Measurements from ENCODE around the gene GTF2F2.

Gene GTF2F2

DNA sequence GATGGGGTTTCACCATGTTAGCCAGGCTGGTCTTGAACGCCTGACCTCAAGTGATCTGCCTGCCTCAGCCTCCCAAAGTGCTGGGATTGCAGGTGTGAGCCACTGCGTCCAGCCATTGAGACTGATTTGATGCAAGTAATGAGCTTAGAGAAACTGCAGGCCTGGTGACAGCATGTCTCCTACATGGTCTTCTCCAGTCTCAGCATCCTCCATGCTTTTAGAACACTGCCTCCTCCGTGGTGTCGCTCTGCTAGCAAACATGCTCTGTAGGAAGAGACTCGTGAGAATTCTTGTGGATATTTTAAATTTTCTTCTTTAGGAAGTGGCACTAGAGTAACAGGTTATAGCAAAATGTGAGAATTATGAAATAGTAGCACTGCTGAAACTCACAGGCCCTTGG, 183.6 kb downstream of the GTF2F2 start:
- H3K14ac ChIP-seq (ENCODE audit: low read length) = no peak overlapping the region
- no peak overlapping the region for H3K23ac ChIP-seq (ENCODE audit: low read depth, low read length, poor library complexity)
- peaks cover 1 to 4% of the 10 kb centered on the region in 2 donors for H3K4me1 ChIP-seq (ENCODE audit: control insufficient read depth in 2 of 2, insufficient read depth in 1 of 2, low read depth in 1 of 2, low read length in 2 of 2)
- no peaks in the 10 kb centered on the region for H3K79me1 ChIP-seq (ENCODE audit: low read depth, low read length)
- H3K4ac ChIP-seq (ENCODE audit: low read length) = no peak overlapping the region
- DNase-seq (ENCODE audit: low spot score) = no peak
- no peak overlapping the region for H2BK12ac ChIP-seq (ENCODE audit: low read length)
- H2BK120ac ChIP-seq (ENCODE audit: low read depth, low read length) = no peak overlapping the region
- H2BK15ac ChIP-seq (ENCODE audit: low read length) = no peak overlapping the region
- no peak overlapping the region for H3K18ac ChIP-seq (ENCODE audit: low read length)
- H4K91ac ChIP-seq (ENCODE audit: low read depth, low read length, poor library complexity) = no peak overlapping the region
- no peak overlapping the region for H3K27ac ChIP-seq (replicated peaks; ENCODE audit: low read length)
- H2BK5ac ChIP-seq (ENCODE audit: low read length) = no peak overlapping the region
- H3K36me3 ChIP-seq (replicated peaks in 1 of 2; ENCODE audit: control insufficient read depth in 2 of 2, insufficient read depth in 2 of 2, low read length in 2 of 2) = no peaks in the 10 kb centered on the region
- no CpG with 5 or more reads among the region's 5 CpGs for WGBS, 2 donors (ENCODE audit: extremely low coverage in 2 of 2, insufficient read length in 2 of 2, insufficient replicate concordance in 1 of 2)
- no peak overlapping the region for H4K8ac ChIP-seq (ENCODE audit: low read depth, low read length)
- no peak overlapping the region for H2AFZ ChIP-seq (ENCODE audit: low read length)
- no peak overlapping the region for H2AK5ac ChIP-seq (ENCODE audit: low read depth, low read length)
- no peak overlapping the region for H3K9ac ChIP-seq (ENCODE audit: low read depth, low read length, poor library complexity)
- H3K4me2 ChIP-seq (ENCODE audit: insufficient read depth, low read length, poor library complexity, severe bottlenecking) = no peak overlapping the region
- H3K4me3 ChIP-seq (ENCODE audit: low read length in 2 of 2) = no peak overlapping the region
- H3K9me3 ChIP-seq (replicated peaks in 1 of 2; ENCODE audit: control insufficient read depth in 2 of 2, insufficient read depth in 1 of 2, low read depth in 1 of 2, low read length in 2 of 2) = no peaks in the 10 kb centered on the region
- no peaks in the 10 kb centered on the region for H3K27me3 ChIP-seq (ENCODE audit: control insufficient read depth in 3 of 3, insufficient read depth in 3 of 3, low read depth in 1 of 3, low read length in 3 of 3)

DNA sequence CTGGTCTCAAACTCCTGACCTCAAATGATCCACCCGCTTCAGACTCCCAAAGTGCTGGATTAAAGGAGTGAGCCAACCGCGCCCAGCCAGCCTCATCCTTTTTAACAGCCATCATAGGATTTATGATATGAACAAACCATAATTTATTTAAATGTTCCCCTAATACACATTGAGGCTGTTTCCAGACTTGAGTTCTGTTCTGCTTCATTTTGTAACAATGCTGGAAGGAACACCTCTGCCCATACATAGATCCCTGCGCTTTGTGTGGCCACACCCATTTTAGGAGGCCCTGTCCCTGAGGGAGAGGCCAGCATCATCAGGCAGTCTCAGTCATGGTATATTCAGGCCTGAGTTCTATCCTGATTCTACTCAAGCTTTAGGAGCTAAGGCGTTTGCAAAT, 184.8 kb downstream of the GTF2F2 start:
- Histone ChIP-seq H3K23ac (ENCODE audit: low read depth, low read length, poor library complexity) (no peak overlapping the region), H3K4ac (ENCODE audit: low read length) (no peak overlapping the region), H3K36me3 (replicated peaks in 1 of 2; ENCODE audit: control insufficient read depth in 2 of 2, insufficient read depth in 2 of 2, low read length in 2 of 2) (no peaks in the 10 kb centered on the region), H3K4me3 (ENCODE audit: low read length in 2 of 2) (no peak overlapping the region), H4K8ac (ENCODE audit: low read depth, low read length) (no peak overlapping the region), H3K9me3 (replicated peaks in 1 of 2; ENCODE audit: control insufficient read depth in 2 of 2, insufficient read depth in 1 of 2, low read depth in 1 of 2, low read length in 2 of 2) (no peaks in the 10 kb centered on the region), H3K9ac (ENCODE audit: low read depth, low read length, poor library complexity) (no peak overlapping the region), H2AFZ (ENCODE audit: low read length) (no peak overlapping the region), H3K27me3 (ENCODE audit: control insufficient read depth in 3 of 3, insufficient read depth in 3 of 3, low read depth in 1 of 3, low read length in 3 of 3) (no peaks in the 10 kb centered on the region), H3K27ac (replicated peaks; ENCODE audit: low read length) (no peak overlapping the region), H2AK5ac (ENCODE audit: low read depth, low read length) (no peak overlapping the region), H2BK12ac (ENCODE audit: low read length) (no peak overlapping the region), H3K18ac (ENCODE audit: low read length) (no peak overlapping the region), H2BK15ac (ENCODE audit: low read length) (no peak overlapping the region), H3K4me2 (ENCODE audit: insufficient read depth, low read length, poor library complexity, severe bottlenecking) (no peak overlapping the region), H4K91ac (ENCODE audit: low read depth, low read length, poor library complexity) (no peak overlapping the region), H2BK120ac (ENCODE audit: low read depth, low read length) (no peak overlapping the region), H3K14ac (ENCODE audit: low read length) (no peak overlapping the region), H3K4me1 (ENCODE audit: control insufficient read depth in 2 of 2, insufficient read depth in 1 of 2, low read depth in 1 of 2, low read length in 2 of 2) (peaks cover 2 to 6% of the 10 kb centered on the region in 2 donors), H2BK5ac (ENCODE audit: low read length) (no peak overlapping the region), H3K79me1 (ENCODE audit: low read depth, low read length) (no peaks in the 10 kb centered on the region)
- no CpG with 5 or more reads among the region's 5 CpGs for WGBS, 2 donors (ENCODE audit: extremely low coverage in 2 of 2, insufficient read length in 2 of 2, insufficient replicate concordance in 1 of 2)
- DNase-seq (ENCODE audit: low spot score) = no peak

DNA sequence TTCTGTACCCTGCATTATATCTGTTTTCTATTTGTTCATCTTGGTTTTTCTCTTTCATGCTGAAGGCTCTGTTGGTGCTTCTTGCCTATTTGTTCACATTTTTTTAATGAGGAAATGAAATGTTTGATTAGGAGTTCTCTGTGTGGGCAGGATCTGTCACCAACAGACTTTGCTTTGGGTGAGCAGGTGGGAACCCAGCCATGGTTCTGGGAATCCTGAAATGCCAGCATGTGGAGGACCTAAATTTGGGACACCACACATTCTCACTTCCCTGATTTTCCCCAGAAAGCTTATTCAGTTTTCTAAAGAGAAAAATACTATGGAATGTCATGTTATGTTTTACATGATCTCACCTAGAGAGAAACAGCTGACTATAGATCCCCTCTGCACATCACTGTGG, 186.7 kb downstream of the GTF2F2 start:
- Histone ChIP-seq H3K9ac (ENCODE audit: low read depth, low read length, poor library complexity) (no peak overlapping the region), H3K4ac (ENCODE audit: low read length) (no peak overlapping the region), H2BK15ac (ENCODE audit: low read length) (no peak overlapping the region), H3K79me1 (ENCODE audit: low read depth, low read length) (no peaks in the 10 kb centered on the region), H3K4me2 (ENCODE audit: insufficient read depth, low read length, poor library complexity, severe bottlenecking) (no peak overlapping the region), H2BK5ac (ENCODE audit: low read length) (no peak overlapping the region), H3K14ac (ENCODE audit: low read length) (no peak overlapping the region), H3K18ac (ENCODE audit: low read length) (no peak overlapping the region), H4K8ac (ENCODE audit: low read depth, low read length) (no peak overlapping the region), H2AK5ac (ENCODE audit: low read depth, low read length) (no peak overlapping the region), H2BK12ac (ENCODE audit: low read length) (no peak overlapping the region), H3K4me3 (ENCODE audit: low read length in 2 of 2) (no peak overlapping the region), H3K9me3 (replicated peaks in 1 of 2; ENCODE audit: control insufficient read depth in 2 of 2, insufficient read depth in 1 of 2, low read depth in 1 of 2, low read length in 2 of 2) (no peaks in the 10 kb centered on the region), H3K27ac (replicated peaks; ENCODE audit: low read length) (no peak overlapping the region), H3K27me3 (ENCODE audit: control insufficient read depth in 3 of 3, insufficient read depth in 3 of 3, low read depth in 1 of 3, low read length in 3 of 3) (no peaks in the 10 kb centered on the region), H3K4me1 (ENCODE audit: control insufficient read depth in 2 of 2, insufficient read depth in 1 of 2, low read depth in 1 of 2, low read length in 2 of 2) (peaks cover 6% of the 10 kb centered on the region in 2 donors), H4K91ac (ENCODE audit: low read depth, low read length, poor library complexity) (no peak overlapping the region), H2AFZ (ENCODE audit: low read length) (no peak overlapping the region), H3K36me3 (replicated peaks in 1 of 2; ENCODE audit: control insufficient read depth in 2 of 2, insufficient read depth in 2 of 2, low read length in 2 of 2) (no peaks in the 10 kb centered on the region), H2BK120ac (ENCODE audit: low read depth, low read length) (no peak overlapping the region), H3K23ac (ENCODE audit: low read depth, low read length, poor library complexity) (no peak overlapping the region)
- DNase-seq (ENCODE audit: low spot score) = no peak

DNA sequence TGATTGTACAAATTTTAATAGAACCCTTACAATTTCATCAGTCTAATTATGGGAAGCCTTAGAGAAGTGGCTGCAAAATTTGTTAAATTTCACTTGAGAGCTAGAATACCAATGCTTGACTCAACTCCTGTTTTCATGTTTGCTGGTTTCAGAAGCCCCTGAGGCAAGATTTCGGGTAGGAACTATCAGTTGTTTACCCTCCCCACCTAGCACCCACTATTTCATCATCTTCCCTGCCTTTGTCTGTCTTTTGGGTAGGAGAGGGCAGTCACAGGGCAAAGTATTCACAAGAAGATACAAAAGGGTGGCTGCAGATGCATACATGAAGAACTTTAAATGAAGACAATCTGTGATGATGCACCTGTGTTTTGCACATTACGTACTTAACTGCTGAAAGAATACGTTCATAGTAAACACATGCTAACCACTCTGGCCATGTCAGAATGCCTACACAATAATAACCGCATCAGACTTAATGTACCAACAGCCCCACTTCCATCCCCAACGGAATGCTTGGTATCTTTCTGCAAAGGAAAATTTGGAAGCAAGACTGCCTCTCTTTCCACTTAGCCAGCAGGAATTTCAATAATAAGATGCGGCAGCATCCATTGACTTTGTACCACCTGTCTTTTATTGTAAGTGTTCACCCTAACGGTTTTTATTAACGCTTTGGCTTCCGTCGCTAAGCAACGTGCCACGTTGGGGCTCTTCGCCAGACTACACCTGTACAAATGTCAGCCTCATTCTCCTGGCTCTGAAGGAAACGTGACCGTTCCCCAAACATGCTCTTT, 190.2 kb downstream of the GTF2F2 start:
- Histone ChIP-seq H3K79me1 (ENCODE audit: low read depth, low read length) (no peaks in the 10 kb centered on the region), H2BK15ac (ENCODE audit: low read length) (no peak overlapping the region), H3K14ac (ENCODE audit: low read length) (no peak overlapping the region), H3K36me3 (replicated peaks in 1 of 2; ENCODE audit: control insufficient read depth in 2 of 2, insufficient read depth in 2 of 2, low read length in 2 of 2) (no peaks in the 10 kb centered on the region), H3K4ac (ENCODE audit: low read length) (no peak overlapping the region), H3K4me2 (ENCODE audit: insufficient read depth, low read length, poor library complexity, severe bottlenecking) (peak overlapping the region; percentile 64), H2BK120ac (ENCODE audit: low read depth, low read length) (no peak overlapping the region), H2BK5ac (ENCODE audit: low read length) (no peak overlapping the region), H3K4me1 (ENCODE audit: control insufficient read depth in 2 of 2, insufficient read depth in 1 of 2, low read depth in 1 of 2, low read length in 2 of 2) (peaks cover 2 to 6% of the 10 kb centered on the region in 2 donors), H2AFZ (ENCODE audit: low read length) (peak overlapping the region; percentile 96), H4K91ac (ENCODE audit: low read depth, low read length, poor library complexity) (no peak overlapping the region), H3K27ac (replicated peaks; ENCODE audit: low read length) (no peak overlapping the region), H3K9ac (ENCODE audit: low read depth, low read length, poor library complexity) (no peak overlapping the region), H4K8ac (ENCODE audit: low read depth, low read length) (no peak overlapping the region), H2AK5ac (ENCODE audit: low read depth, low read length) (no peak overlapping the region), H3K27me3 (ENCODE audit: control insufficient read depth in 3 of 3, insufficient read depth in 3 of 3, low read depth in 1 of 3, low read length in 3 of 3) (no peaks in the 10 kb centered on the region), H3K23ac (ENCODE audit: low read depth, low read length, poor library complexity) (no peak overlapping the region), H2BK12ac (ENCODE audit: low read length) (no peak overlapping the region), H3K18ac (ENCODE audit: low read length) (no peak overlapping the region), H3K4me3 (ENCODE audit: low read length in 2 of 2) (peak overlapping the region in 1 of 2 donors; percentile 48), H3K9me3 (replicated peaks in 1 of 2; ENCODE audit: control insufficient read depth in 2 of 2, insufficient read depth in 1 of 2, low read depth in 1 of 2, low read length in 2 of 2) (no peaks in the 10 kb centered on the region)
- DNase-seq (ENCODE audit: low spot score) = no peak
- no CpG with 5 or more reads among the region's 15 CpGs for WGBS, 2 donors (ENCODE audit: extremely low coverage in 2 of 2, insufficient read length in 2 of 2, insufficient replicate concordance in 1 of 2)
